ENCODE data around the gene MTAP.

GRCh38 chr9:21964925-21965385, 162.5 kb downstream of the MTAP start:
- TF ChIP-seq ZNF274 (IDR thresholded peaks at IDR 0.05; ENCODE audit: low read depth, low read length) (no peak), SUZ12 (IDR thresholded peaks at IDR 0.05; ENCODE audit: extremely low read depth, insufficient read depth, insufficient read length) (no peak), YY1 (IDR thresholded peaks at IDR 0.05; ENCODE audit: insufficient read depth, insufficient read length) (no peak)
